AG04449 (cell line): ENCODE data around the gene BEX3.

Source experiments
- CTCF ChIA-PET: fragments of 350-600 bp; formaldehyde crosslinking; extraction: SDS; loops from one replicate; lab custom pipeline; 2021; ENCODE audit warnings: antibody characterized with exemption; lab: Yijun Ruan, JAX
- POLR2A ChIA-PET: fragments of 400-600, 350-600 bp; formaldehyde crosslinking; extraction: SDS; loops from one replicate; lab custom pipeline; 2020; ENCODE audit warnings: antibody characterized with exemption, inconsistent platforms; lab: Yijun Ruan, JAX
- DNase-seq: peaks from one replicate; pipeline ENCODE4 v3.0.0-alpha.2; 2010; ENCODE audit warnings: low read depth, low spot score
- H3K4me3 ChIP-seq: 2 replicates; pipeline ENCODE4 v1.5.1; 2011; ENCODE audit warnings: low read depth, mild to moderate bottlenecking, control low read depth, low read length
- CTCF ChIP-seq: IDR thresholded peaks from one replicate; pipeline ENCODE4 v1.5.1; 2011; ENCODE audit warnings: mild to moderate bottlenecking, moderate library complexity, low read length, control low read depth, inconsistent platforms; ENCODE audit not compliant: insufficient read depth; ENCODE audit errors: missing control alignments

BEX3 gene

GRCh38 chrX:103376118-103376978 is at the start of gene BEX3:
TSS of gene BEX3 (plus strand) at chrX:103376538. CDS start at chrX:103377522, 984 bp downstream.
- TF ChIP-seq CTCF: no peak
- peak within 1 kb of the TSS; percentile 71 for H3K4me3 ChIP-seq
- no peak for DNase-seq
- CTCF ChIA-PET: interaction anchor here (0.7 kb wide), 1 partner anchor 9 kb away, joined by 3 read pairs; no protein-coding TSS in a partner anchor
- POLR2A ChIA-PET: interaction anchor here (0.8 to 1.2 kb wide), 2 partner anchors 20 to 70 kb away, joined by 3 to 6 read pairs; partner anchors contain the start of gene TCEAL9

- DNase-seq: no peak
- peak within 1 kb of the TSS; percentile 52 for H3K4me3 ChIP-seq
- CTCF ChIA-PET: no interaction called here
- POLR2A ChIA-PET: no interaction called here
- no peak for TF ChIP-seq CTCF
These were observed 46.3 kb upstream of the BEX3 start, which contains the start of gene TCEAL7 for GRCh38 chrX:103329991-103330390. TSS of gene TCEAL7 (plus strand) at chrX:103330239. CDS start at chrX:103331404, 1,165 bp downstream.

GRCh38 chrX:103330681-103331288 is 45.6 kb upstream of the BEX3 start:
- no peak for TF ChIP-seq CTCF
- ChIA-PET POLR2A (no interaction called here), CTCF (interaction anchor here (1.0 kb wide), 1 partner anchor 11 kb away, joined by 3 read pairs; no protein-coding TSS in a partner anchor)
- peak overlapping the region; percentile 52 for H3K4me3 ChIP-seq
- no peak for DNase-seq

GRCh38 chrX:103338663-103339062 is 37.7 kb upstream of the BEX3 start:
- H3K4me3 ChIP-seq: no peak overlapping the region
- POLR2A ChIA-PET: no interaction called here
- no peak for TF ChIP-seq CTCF
- DNase-seq: no peak
- CTCF ChIA-PET: interaction anchor here (0.6 to 2.3 kb wide), 3 partner anchors 126 to 179 kb away, joined by 3 to 12 read pairs (median 3); no protein-coding TSS in a partner anchor

GRCh38 chrX:103343105-103343504 is 33.2 kb upstream of the BEX3 start:
- POLR2A ChIA-PET: no interaction called here
- no peak overlapping the region for H3K4me3 ChIP-seq
- CTCF ChIA-PET: interaction anchor here (0.7 to 2.1 kb wide), 9 partner anchors 12 to 133 kb away, joined by 3 to 45 read pairs (median 4); partner anchors contain the start of gene TCEAL9
- TF ChIP-seq CTCF: peak; percentile 50
- no peak for DNase-seq

GRCh38 chrX:103344606-103345005 is 31.7 kb upstream of the BEX3 start:
- DNase-seq: no peak
- ChIA-PET POLR2A (no interaction called here), CTCF (no interaction called here)
- H3K4me3 ChIP-seq: no peak overlapping the region
- TF ChIP-seq CTCF: no peak
